Measurements from ENCODE around the gene SPATA13. TPM values are rescaled to one million over a fixed set of nuclear protein-coding genes. Genes with fewer than 3 reads are reported as not detected.

Gene SPATA13
- total and polyA plus RNA-seq, 10 of the 15 experiments (the other 5 are each of a cell fraction or from before 2014, with no cell fraction given) = 2.4 to 11.1 (median 10.2) TPM

DNA sequence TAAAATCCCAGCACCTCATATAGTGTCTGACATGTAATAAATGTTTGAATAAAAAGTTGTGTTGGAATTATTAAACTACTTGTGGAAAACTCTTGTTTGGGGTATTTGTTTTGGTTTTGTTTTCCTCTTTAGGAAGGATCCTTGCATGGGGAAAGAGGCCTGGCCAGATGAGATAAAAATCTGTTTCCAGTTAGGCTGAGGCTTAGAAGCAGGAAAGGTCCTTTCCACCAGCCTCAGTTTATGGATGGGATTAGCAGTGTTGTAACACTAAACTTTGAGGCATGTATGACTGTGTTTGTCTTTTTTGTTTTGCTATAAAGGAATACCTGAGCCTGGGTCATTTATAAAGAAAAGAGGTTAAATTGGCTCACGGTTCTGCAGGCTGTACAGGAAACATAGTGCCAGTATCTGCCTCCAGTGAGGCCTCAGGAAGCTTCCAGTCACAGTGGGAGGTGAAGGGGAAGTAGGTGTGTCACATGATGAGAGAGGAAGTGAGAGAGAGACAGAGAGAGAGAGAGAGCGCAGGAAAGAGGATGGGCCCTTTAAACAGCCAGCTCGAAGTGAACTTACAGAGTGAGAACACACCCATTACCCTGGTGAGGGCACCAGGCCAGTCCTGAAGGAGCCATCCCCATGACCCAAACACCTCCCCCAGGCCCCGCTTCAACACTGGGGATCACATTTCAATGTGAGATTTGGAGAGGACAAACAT, 21.6 kb downstream of the SPATA13 start:
- Histone ChIP-seq H3K27ac (ENCODE audit: control insufficient read depth, insufficient read depth) (no peak overlapping the region), H3K79me2 (ENCODE audit: control insufficient read depth, insufficient read depth, low read length) (no peaks in the 10 kb centered on the region), H3K4me3 (no peak overlapping the region), H3K36me3 (ENCODE audit: control insufficient read depth in 2 of 2, insufficient read depth in 2 of 2, low read length in 1 of 2) (no peaks in the 10 kb centered on the region), H3K9me3 (replicated peaks; ENCODE audit: control insufficient read depth, insufficient read depth, low read length) (no peaks in the 10 kb centered on the region; the same call in 2 of the 3 replicates), H2AFZ (ENCODE audit: control insufficient read depth, low read depth, low read length) (no peak overlapping the region), H3K4me2 (ENCODE audit: control insufficient read depth, insufficient read depth) (no peak overlapping the region), H3K9ac (ENCODE audit: control insufficient read depth, insufficient read depth, low read length) (no peak overlapping the region), H3K27me3 (replicated peaks in 1 of 2; ENCODE audit: control insufficient read depth in 2 of 2, insufficient read depth in 2 of 2, low read length in 1 of 2) (no peaks in the 10 kb centered on the region), H3K4me1 (ENCODE audit: control insufficient read depth, insufficient read depth, low read length) (no peaks in the 10 kb centered on the region), H4K20me1 (ENCODE audit: control insufficient read depth, insufficient read depth) (no peaks in the 10 kb centered on the region)
- WGBS (ENCODE audit: insufficient coverage, insufficient replicate concordance, low lambda C conversion rate, missing lambda C conversion rate) = 34% methylated on average over 4 of the region's 4 CpGs
- SMC1A ChIA-PET (ENCODE audit: uncharacterized antibody, unreplicated experiment) = interaction anchor here (1.4 kb wide), 1 partner anchor 38 kb away, joined by 3 read pairs; no protein-coding TSS in a partner anchor
- FAIRE-seq (no peak), DNase-seq (ENCODE audit: low read depth, low spot score) (no peak), ATAC-seq (no peak)
- RAD21 ChIA-PET (ENCODE audit: unreplicated experiment) = no interaction called here
- TF ChIP-seq SPI1 (IDR thresholded peaks at IDR 0.05; ENCODE audit: borderline replicate concordance, insufficient read depth, low read depth, low read length) = peak; percentile 20; the same call in 1 of the 2 replicates
- TF ChIP-seq, protein P1, sequence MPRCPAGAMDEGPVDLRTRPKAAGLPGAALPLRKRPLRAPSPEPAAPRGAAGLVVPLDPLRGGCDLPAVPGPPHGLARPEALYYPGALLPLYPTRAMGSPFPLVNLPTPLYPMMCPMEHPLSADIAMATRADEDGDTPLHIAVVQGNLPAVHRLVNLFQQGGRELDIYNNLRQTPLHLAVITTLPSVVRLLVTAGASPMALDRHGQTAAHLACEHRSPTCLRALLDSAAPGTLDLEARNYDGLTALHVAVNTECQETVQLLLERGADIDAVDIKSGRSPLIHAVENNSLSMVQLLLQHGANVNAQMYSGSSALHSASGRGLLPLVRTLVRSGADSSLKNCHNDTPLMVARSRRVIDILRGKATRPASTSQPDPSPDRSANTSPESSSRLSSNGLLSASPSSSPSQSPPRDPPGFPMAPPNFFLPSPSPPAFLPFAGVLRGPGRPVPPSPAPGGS (IDR thresholded peaks at IDR 0.05; ENCODE audit: borderline replicate concordance, insufficient read depth, low read depth, low read length, poor library complexity, severe bottlenecking) = no peak
- POLR2A ChIA-PET = no interaction called here
- no TSS peak for BruUV-seq (replicated peaks)
- CTCF ChIA-PET = interaction anchor here (0.7 kb wide), 1 partner anchor 157 kb away, joined by 3 read pairs; no protein-coding TSS in a partner anchor
- in situ Hi-C loops (cut with MboI) = no loop called here
- intact Hi-C loops (cut with micrococcal nuclease; ENCODE audit: unreplicated experiment) = no loop called here

DNA sequence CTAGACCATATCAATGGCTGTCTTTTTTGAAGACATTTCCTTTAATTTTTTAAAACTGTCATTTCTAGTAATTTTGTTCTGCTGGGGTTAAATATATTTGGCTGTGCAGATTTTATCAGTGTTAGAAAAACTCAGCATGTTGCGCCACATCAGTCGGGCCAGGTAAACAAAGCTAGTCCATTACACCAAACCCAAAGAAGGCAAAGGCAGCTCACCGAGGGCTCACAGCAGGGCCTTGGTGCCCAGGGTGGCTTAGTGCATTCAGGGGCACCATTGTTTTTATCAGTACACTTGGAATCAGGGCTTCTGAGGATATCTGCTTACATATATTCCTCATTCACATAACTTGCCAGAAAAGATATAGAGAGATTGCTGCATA, 22.2 kb downstream of the SPATA13 start:
- FAIRE-seq (no peak), ATAC-seq (no peak), DNase-seq (ENCODE audit: low read depth, low spot score) (no peak)
- WGBS (ENCODE audit: insufficient coverage, insufficient replicate concordance, low lambda C conversion rate, missing lambda C conversion rate) = 96% methylated on average over 3 of the region's 3 CpGs
- Histone ChIP-seq H3K4me2 (ENCODE audit: control insufficient read depth, insufficient read depth) (no peak overlapping the region), H3K9me3 (replicated peaks; ENCODE audit: control insufficient read depth, insufficient read depth, low read length) (no peaks in the 10 kb centered on the region; the same call in 2 of the 3 replicates), H3K79me2 (ENCODE audit: control insufficient read depth, insufficient read depth, low read length) (no peaks in the 10 kb centered on the region), H3K4me3 (no peak overlapping the region), H3K9ac (ENCODE audit: control insufficient read depth, insufficient read depth, low read length) (no peak overlapping the region), H3K4me1 (ENCODE audit: control insufficient read depth, insufficient read depth, low read length) (no peaks in the 10 kb centered on the region), H3K27ac (ENCODE audit: control insufficient read depth, insufficient read depth) (no peak overlapping the region), H4K20me1 (ENCODE audit: control insufficient read depth, insufficient read depth) (no peaks in the 10 kb centered on the region), H3K36me3 (ENCODE audit: control insufficient read depth in 2 of 2, insufficient read depth in 2 of 2, low read length in 1 of 2) (no peaks in the 10 kb centered on the region), H2AFZ (ENCODE audit: control insufficient read depth, low read depth, low read length) (no peak overlapping the region), H3K27me3 (replicated peaks in 1 of 2; ENCODE audit: control insufficient read depth in 2 of 2, insufficient read depth in 2 of 2, low read length in 1 of 2) (no peaks in the 10 kb centered on the region)
- no TSS peak for BruUV-seq (replicated peaks)
- intact Hi-C loops (cut with micrococcal nuclease; ENCODE audit: unreplicated experiment) = no loop called here
- ChIA-PET CTCF (interaction anchor here (0.7 kb wide), 1 partner anchor 157 kb away, joined by 3 read pairs; no protein-coding TSS in a partner anchor), SMC1A (ENCODE audit: uncharacterized antibody, unreplicated experiment) (interaction anchor here (1.4 kb wide), 1 partner anchor 37 kb away, joined by 3 read pairs; no protein-coding TSS in a partner anchor), POLR2A (no interaction called here), RAD21 (ENCODE audit: unreplicated experiment) (no interaction called here)
- in situ Hi-C loops (cut with MboI) = no loop called here
- TF ChIP-seq KAT2A (conservative IDR thresholded peaks at IDR 0.05; ENCODE audit: control insufficient read depth, low read depth, low read length) = no peak
- no peak for TF ChIP-seq HDAC2 (IDR thresholded peaks at IDR 0.05)
- no peak for TF ChIP-seq RELA (IDR thresholded peaks at IDR 0.05; ENCODE audit: borderline replicate concordance, partially characterized antibody)
- no peak for TF ChIP-seq CBX3 (IDR thresholded peaks at IDR 0.05; ENCODE audit: borderline replicate concordance, low read depth)
- TF ChIP-seq NFXL1 (IDR thresholded peaks at IDR 0.05; ENCODE audit: borderline replicate concordance) = no peak
- no peak for TF ChIP-seq PAX8 (IDR thresholded peaks at IDR 0.05)
- TF ChIP-seq NBN (IDR thresholded peaks at IDR 0.05) = no peak
- no peak for TF ChIP-seq ZNF622 (IDR thresholded peaks at IDR 0.05)
- no peak for TF ChIP-seq ZZZ3 (IDR thresholded peaks at IDR 0.05; ENCODE audit: control insufficient read depth, insufficient read length, low read depth)
- no peak for TF ChIP-seq JUND (IDR thresholded peaks at IDR 0.05; ENCODE audit: low read depth, low read length)
- TF ChIP-seq RCOR1 (conservative IDR thresholded peaks at IDR 0.05; ENCODE audit: low read depth, low read length) = no peak
- no peak for TF ChIP-seq PAX5 (IDR thresholded peaks at IDR 0.05; ENCODE audit: borderline replicate concordance, low read depth, low read length)

Data from GM12878 (cell line).